Astrocyte (in vitro differentiated cells and primary cell): ENCODE data around the gene CACNG7.

Source experiments
- CTCF ChIP-seq: IDR thresholded peaks from 2 replicates; pipeline ENCODE4 v1.5.1; 2011; ENCODE audit warnings: low read depth, mild to moderate bottlenecking, inconsistent platforms, low read length, moderate library complexity; ENCODE audit not compliant: insufficient read depth
- EZH2 ChIP-seq: IDR thresholded peaks from 2 replicates; pipeline ENCODE4 v1.6.1; 2012; ENCODE audit warnings: mild to moderate bottlenecking, low read length, inconsistent platforms; ENCODE audit not compliant: insufficient read depth

- no peak for TF ChIP-seq EZH2
- TF ChIP-seq CTCF: no peak
These were observed 40.8 kb upstream of the CACNG7 start for GRCh38 chr19:53868091-53868891.
